MCF 10A (cell line): ENCODE measurements around the gene TRAK1. TPM values are rescaled to one million over a fixed set of nuclear protein-coding genes. Genes with fewer than 3 reads are reported as not detected.

Experiments used
- BruUV-seq: library from RNA; stranded (reverse); fragments of 400-500 nt; replicated peaks from 2 replicates; lab custom pipeline; 2021; lab: Mats Ljungman, UMichigan
- CTCF ChIA-PET: fragments of 300-600 bp; sonication (Branson Sonifier 250); formaldehyde crosslinking; extraction: SDS; loops from one replicate; lab custom pipeline; 2021; ENCODE audit warnings: antibody characterized with exemption, inconsistent platforms; lab: Yijun Ruan, JAX
- POLR2A ChIA-PET: fragments of 300-600, 350-650 bp; sonication (Branson Sonifier 250); formaldehyde crosslinking; extraction: SDS; loops from one replicate; lab custom pipeline; 2020; ENCODE audit warnings: antibody characterized with exemption, inconsistent platforms; lab: Yijun Ruan, JAX
- DNase-seq: peaks from one replicate; pipeline ENCODE4 v3.0.0-alpha.2; 2018; ENCODE audit not compliant: unreplicated experiment
- H3K27ac Mint-ChIP-seq: one replicate; pipeline ENCODE4 v1.8.0; 2022; ENCODE audit warnings: mild to moderate bottlenecking, low read depth, mixed read lengths; ENCODE audit not compliant: unreplicated experiment
- H3K27me3 Mint-ChIP-seq: one replicate; pipeline ENCODE4 v1.8.0; 2022; ENCODE audit warnings: mixed read lengths; ENCODE audit not compliant: insufficient read depth, unreplicated experiment
- H3K36me3 Mint-ChIP-seq: one replicate; pipeline ENCODE4 v1.8.0; 2022; ENCODE audit warnings: mild to moderate bottlenecking, moderate library complexity, mixed read lengths; ENCODE audit not compliant: insufficient read depth, unreplicated experiment
- H3K4me1 Mint-ChIP-seq: one replicate; pipeline ENCODE4 v1.8.0; 2022; ENCODE audit warnings: mixed read lengths; ENCODE audit not compliant: insufficient read depth, unreplicated experiment
- H3K4me3 Mint-ChIP-seq: one replicate; pipeline ENCODE4 v1.8.0; 2022; ENCODE audit warnings: mild to moderate bottlenecking, moderate library complexity, mixed read lengths; ENCODE audit not compliant: unreplicated experiment
- H3K9me3 Mint-ChIP-seq: one replicate; pipeline ENCODE4 v1.8.0; 2022; ENCODE audit warnings: mixed read lengths; ENCODE audit not compliant: unreplicated experiment
- CTCF ChIP-seq: fragments of 200-600 bp; IDR thresholded peaks from one replicate; pipeline ENCODE4 v1.8.0; 2022; ENCODE audit warnings: antibody characterized with exemption, mild to moderate bottlenecking; ENCODE audit not compliant: unreplicated experiment
- intact Hi-C: fragments of 100-400 bp; cut with micrococcal nuclease; formaldehyde crosslinking; loops from 2 replicates; pipeline ENCODE4 v1.14.1; 2022
- total RNA-seq: library from RNA; stranded (reverse); gene quantifications from 2 replicates; pipeline ENCODE4 v1.2.3, GENCODE V29; 2022

The TRAK1 gene
- total RNA-seq, 1 experiment from 2014 or later: 33.2 TPM

GRCh38 chr3:42061713-42062380, 29.3 kb upstream of the TRAK1 start:
- H3K4me3 Mint-ChIP-seq: peak overlapping the region; percentile 58
- H3K27me3 Mint-ChIP-seq: no peaks in the 10 kb centered on the region
- ChIA-PET CTCF (interaction anchor here (0.6 to 2.0 kb wide), 4 partner anchors 15 to 59 kb away, joined by 3 to 6 read pairs (median 5); no protein-coding TSS in a partner anchor), POLR2A (interaction anchor here (0.7 to 5.9 kb wide), 25 partner anchors 9 to 1604 kb away, joined by 3 to 56 read pairs (median 4); partner anchors contain the start of genes TRAK1 and ULK4)
- TSS peak; percentile 68 for BruUV-seq
- H3K27ac Mint-ChIP-seq: peak overlapping the region; percentile 97
- no peaks in the 10 kb centered on the region for H3K9me3 Mint-ChIP-seq
- peaks cover 5% of the 10 kb centered on the region for H3K36me3 Mint-ChIP-seq
- peaks cover 34% of the 10 kb centered on the region for H3K4me1 Mint-ChIP-seq
- TF ChIP-seq CTCF: no peak
- DNase-seq: peak; percentile 90
- intact Hi-C loops: loop anchor here (2.0 kb wide), 1 partner anchor 47 kb away; no protein-coding TSS in a partner anchor

- H3K4me1 Mint-ChIP-seq: peaks cover 34% of the 10 kb centered on the region
- POLR2A ChIA-PET: interaction anchor here (0.6 to 5.9 kb wide), 22 partner anchors 9 to 1605 kb away, joined by 3 to 56 read pairs (median 4); partner anchors contain the start of genes TRAK1 and ULK4
- intact Hi-C loops: no loop called here
- BruUV-seq: no TSS peak
- no peak for TF ChIP-seq CTCF
- CTCF ChIA-PET: interaction anchor here (1.4 to 2.0 kb wide), 2 partner anchors 15 to 36 kb away, joined by 5 to 6 read pairs; no protein-coding TSS in a partner anchor
- H3K27me3 Mint-ChIP-seq: no peaks in the 10 kb centered on the region
- peaks cover 5% of the 10 kb centered on the region for H3K36me3 Mint-ChIP-seq
- H3K27ac Mint-ChIP-seq: peak overlapping the region; percentile 97
- no peaks in the 10 kb centered on the region for H3K9me3 Mint-ChIP-seq
- H3K4me3 Mint-ChIP-seq: peak overlapping the region; percentile 58
- no peak for DNase-seq
These were observed 28.7 kb upstream of the TRAK1 start for GRCh38 chr3:42062464-42062863.

GRCh38 chr3:42063888-42064287, 27.3 kb upstream of the TRAK1 start:
- peak; percentile 82 for DNase-seq
- intact Hi-C loops: no loop called here
- no peaks in the 10 kb centered on the region for H3K27me3 Mint-ChIP-seq
- no TSS peak for BruUV-seq
- no peaks in the 10 kb centered on the region for H3K9me3 Mint-ChIP-seq
- peaks cover 34% of the 10 kb centered on the region for H3K4me1 Mint-ChIP-seq
- POLR2A ChIA-PET: interaction anchor here (0.8 to 5.9 kb wide), 8 partner anchors 7 to 43 kb away, joined by 3 to 56 read pairs (median 18); partner anchors contain the start of gene TRAK1
- peak overlapping the region; percentile 47 for H3K4me3 Mint-ChIP-seq
- no peak for TF ChIP-seq CTCF
- H3K36me3 Mint-ChIP-seq: no peaks in the 10 kb centered on the region
- CTCF ChIA-PET: interaction anchor here (0.7 kb wide), 1 partner anchor 39 kb away, joined by 3 read pairs; no protein-coding TSS in a partner anchor
- H3K27ac Mint-ChIP-seq: peak overlapping the region; percentile 97

GRCh38 chr3:42066516-42067181, 24.5 kb upstream of the TRAK1 start:
- Mint-ChIP-seq H3K27ac (peak overlapping the region; percentile 23), H3K4me3 (no peak overlapping the region), H3K36me3 (no peaks in the 10 kb centered on the region), H3K9me3 (no peaks in the 10 kb centered on the region), H3K27me3 (no peaks in the 10 kb centered on the region), H3K4me1 (peaks cover 34% of the 10 kb centered on the region)
- no TSS peak for BruUV-seq
- ChIA-PET CTCF (interaction anchor here (0.6 to 1.4 kb wide), 6 partner anchors 13 to 530 kb away, joined by 3 to 5 read pairs (median 3); no protein-coding TSS in a partner anchor), POLR2A (interaction anchor here (0.6 to 2.8 kb wide), 7 partner anchors 13 to 364 kb away, joined by 3 to 13 read pairs (median 4); partner anchors contain the start of gene TRAK1)
- intact Hi-C loops: no loop called here
- TF ChIP-seq CTCF: no peak
- no peak for DNase-seq
